NCI-H1092 (cell line): ENCODE measurements around the gene CCDC187.
"Not testable (repeated sequence)": the region's sequence is repeated elsewhere in the genome, so short reads cannot be mapped to it uniquely, and the experiment has no call there.

Experiments
- DNase-seq: peaks from one replicate; lab custom pipeline; 2025; lab: John Stamatoyannopoulos, UW

CCDC187 gene

GRCh38 chr9:136326761-136327303 is 22.9 kb upstream of the CCDC187 start:
- no peak for DNase-seq

- DNase-seq = no peak
Observed at GRCh38 chr9:136326061-136326760, 22.3 kb upstream of the CCDC187 start.

GRCh38 chr9:136325358-136325757 is 21.5 kb upstream of the CCDC187 start:
- DNase-seq = no peak

- no peak for DNase-seq
Observed at GRCh38 chr9:136324501-136325300, 20.8 kb upstream of the CCDC187 start.

- no peak for DNase-seq
Observed at GRCh38 chr9:136323371-136323789, 19.5 kb upstream of the CCDC187 start.

GRCh38 chr9:136322756-136323330 is 18.9 kb upstream of the CCDC187 start:
- no peak for DNase-seq

GRCh38 chr9:136321561-136321960 is 17.7 kb upstream of the CCDC187 start:
- no peak for DNase-seq

- DNase-seq = not testable (repeated sequence)
Observed at GRCh38 chr9:136320972-136321371, 17.1 kb upstream of the CCDC187 start.

GRCh38 chr9:136319955-136320354 is 16.1 kb upstream of the CCDC187 start:
- not testable (repeated sequence) for DNase-seq

- not testable (repeated sequence) for DNase-seq
Observed at GRCh38 chr9:136319244-136319643, 15.3 kb upstream of the CCDC187 start.

GRCh38 chr9:136318776-136319241 is 14.9 kb upstream of the CCDC187 start:
- no peak for DNase-seq

- DNase-seq = no peak
Observed at GRCh38 chr9:136318111-136318775, 14.3 kb upstream of the CCDC187 start.

GRCh38 chr9:136317695-136318094 is 13.8 kb upstream of the CCDC187 start:
- DNase-seq = no peak

GRCh38 chr9:136316896-136317676 is 13.2 kb upstream of the CCDC187 start:
- no peak for DNase-seq

- DNase-seq = no peak
Observed at GRCh38 chr9:136316271-136316751, 12.4 kb upstream of the CCDC187 start.

- DNase-seq = no peak
Observed at GRCh38 chr9:136314944-136315343, 11.1 kb upstream of the CCDC187 start.

- no peak for DNase-seq
Observed at GRCh38 chr9:136314056-136314416, 10.1 kb upstream of the CCDC187 start.

- no peak for DNase-seq
Observed at GRCh38 chr9:136313111-136314055, 9.5 kb upstream of the CCDC187 start.

- DNase-seq = no peak
Observed at GRCh38 chr9:136312436-136312835, 8.5 kb upstream of the CCDC187 start.

- DNase-seq = no peak
Observed at GRCh38 chr9:136312009-136312375, 8.1 kb upstream of the CCDC187 start.
